Measurements from ENCODE around the gene NOD2.

Gene NOD2

DNA sequence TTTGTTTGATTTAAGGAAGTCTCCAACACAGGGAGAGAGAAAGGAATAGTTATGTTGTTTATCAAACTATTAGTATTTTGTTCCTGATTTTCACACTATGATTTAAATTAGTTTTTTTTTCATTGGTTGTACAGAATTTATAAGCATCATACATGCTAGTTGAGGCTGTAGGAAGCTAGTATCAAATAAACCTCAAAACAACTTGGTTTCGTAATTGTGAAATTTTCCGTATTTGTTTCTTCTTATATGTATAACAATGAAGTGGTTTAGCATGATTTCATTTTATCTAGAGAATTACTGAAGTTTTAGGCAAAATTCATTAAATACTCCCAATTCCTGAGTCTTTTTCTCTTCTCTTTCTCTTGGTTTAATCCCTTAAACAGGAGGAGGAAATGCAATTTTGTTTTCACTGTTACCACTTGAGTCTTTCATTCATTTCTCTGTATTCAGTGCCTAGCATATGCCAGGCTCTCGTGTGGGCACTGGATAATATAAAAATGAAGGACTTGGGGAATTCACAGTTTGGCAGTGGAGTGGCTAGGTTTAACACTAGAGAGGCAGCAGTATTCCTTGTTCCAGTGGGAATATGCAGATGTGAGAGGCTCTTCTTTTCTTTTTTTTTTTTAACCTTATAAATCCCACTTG, 50.3 kb downstream of the NOD2 start:
- no peaks in the 10 kb centered on the region for H3K9me3 ChIP-seq (ENCODE audit: control insufficient read depth, low read length)
- no peaks in the 10 kb centered on the region for H3K27me3 ChIP-seq (ENCODE audit: control insufficient read depth, insufficient read depth, low read length)
- no peaks in the 10 kb centered on the region for H3K36me3 ChIP-seq (ENCODE audit: control insufficient read depth, insufficient read depth, low read length)
- H3K9ac ChIP-seq (ENCODE audit: low read length): peak overlapping the region; percentile 46
- no peak overlapping the region for H3K4me3 ChIP-seq (ENCODE audit: low read length)
- H3K4me1 ChIP-seq (ENCODE audit: control insufficient read depth, insufficient read depth, low read length): peaks cover 5% of the 10 kb centered on the region

DNA sequence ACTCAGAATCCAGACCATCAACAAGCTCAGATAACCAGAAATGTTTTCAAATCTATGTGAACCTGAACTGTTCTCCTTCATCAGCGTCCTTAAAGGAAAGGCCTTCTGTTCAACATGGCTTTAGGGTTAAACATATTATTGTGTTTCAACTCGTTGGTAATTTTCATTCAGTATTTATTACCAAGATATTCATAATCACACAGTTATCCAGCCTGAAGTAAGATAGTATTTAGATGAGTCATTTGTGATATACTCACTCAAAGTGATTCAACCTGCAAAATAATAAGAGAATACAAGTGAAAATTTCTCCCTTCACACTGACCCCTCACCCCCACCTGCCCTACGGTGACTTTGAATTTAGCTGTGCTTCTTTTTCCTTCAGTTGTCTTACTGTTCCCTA, 51.5 kb downstream of the NOD2 start:
- peaks cover 5% of the 10 kb centered on the region for H3K4me1 ChIP-seq (ENCODE audit: control insufficient read depth, insufficient read depth, low read length)
- no peak overlapping the region for H3K4me3 ChIP-seq (ENCODE audit: low read length)
- H3K9ac ChIP-seq (ENCODE audit: low read length): no peak overlapping the region

GRCh38 chr16:50745940-50746339, 52.5 kb downstream of the NOD2 start:
- Histone ChIP-seq H3K4me3 (ENCODE audit: low read length) (no peak overlapping the region), H3K9me3 (ENCODE audit: control insufficient read depth, low read length) (no peaks in the 10 kb centered on the region), H3K9ac (ENCODE audit: low read length) (no peak overlapping the region), H3K36me3 (ENCODE audit: control insufficient read depth, insufficient read depth, low read length) (no peaks in the 10 kb centered on the region), H3K27me3 (ENCODE audit: control insufficient read depth, insufficient read depth, low read length) (no peaks in the 10 kb centered on the region), H3K4me1 (ENCODE audit: control insufficient read depth, insufficient read depth, low read length) (peaks cover 5% of the 10 kb centered on the region)

More for the DNA sequence above, 51.5 kb downstream of the NOD2 start:
- Histone ChIP-seq H3K27me3 (ENCODE audit: control insufficient read depth, insufficient read depth, low read length) (no peaks in the 10 kb centered on the region), H3K9me3 (ENCODE audit: control insufficient read depth, low read length) (no peaks in the 10 kb centered on the region), H3K36me3 (ENCODE audit: control insufficient read depth, insufficient read depth, low read length) (no peaks in the 10 kb centered on the region)

GRCh38 chr16:50747207-50747956, 54.0 kb downstream of the NOD2 start:
- H3K4me1 ChIP-seq (ENCODE audit: control insufficient read depth, insufficient read depth, low read length): peaks cover 5% of the 10 kb centered on the region
- H3K36me3 ChIP-seq (ENCODE audit: control insufficient read depth, insufficient read depth, low read length): no peaks in the 10 kb centered on the region
- no peaks in the 10 kb centered on the region for H3K27me3 ChIP-seq (ENCODE audit: control insufficient read depth, insufficient read depth, low read length)
- H3K9ac ChIP-seq (ENCODE audit: low read length): no peak overlapping the region
- H3K4me3 ChIP-seq (ENCODE audit: low read length): no peak overlapping the region
- no peaks in the 10 kb centered on the region for H3K9me3 ChIP-seq (ENCODE audit: control insufficient read depth, low read length)

GRCh38 chr16:50751528-50751927, 58.1 kb downstream of the NOD2 start:
- no peaks in the 10 kb centered on the region for H3K27me3 ChIP-seq (ENCODE audit: control insufficient read depth, insufficient read depth, low read length)
- H3K4me1 ChIP-seq (ENCODE audit: control insufficient read depth, insufficient read depth, low read length): no peaks in the 10 kb centered on the region
- H3K4me3 ChIP-seq (ENCODE audit: low read length): no peak overlapping the region
- no peak overlapping the region for H3K9ac ChIP-seq (ENCODE audit: low read length)
- no peaks in the 10 kb centered on the region for H3K9me3 ChIP-seq (ENCODE audit: control insufficient read depth, low read length)
- H3K36me3 ChIP-seq (ENCODE audit: control insufficient read depth, insufficient read depth, low read length): no peaks in the 10 kb centered on the region

GRCh38 chr16:50752471-50753235, 59.2 kb downstream of the NOD2 start:
- no peaks in the 10 kb centered on the region for H3K36me3 ChIP-seq (ENCODE audit: control insufficient read depth, insufficient read depth, low read length)
- no peaks in the 10 kb centered on the region for H3K9me3 ChIP-seq (ENCODE audit: control insufficient read depth, low read length)

GRCh38 chr16:50756473-50756872, 63.1 kb downstream of the NOD2 start:
- Histone ChIP-seq H3K36me3 (ENCODE audit: control insufficient read depth, insufficient read depth, low read length) (no peaks in the 10 kb centered on the region), H3K9me3 (ENCODE audit: control insufficient read depth, low read length) (no peaks in the 10 kb centered on the region), H3K4me1 (ENCODE audit: control insufficient read depth, insufficient read depth, low read length) (no peaks in the 10 kb centered on the region), H3K27me3 (ENCODE audit: control insufficient read depth, insufficient read depth, low read length) (no peaks in the 10 kb centered on the region), H3K4me3 (ENCODE audit: low read length) (no peak overlapping the region), H3K9ac (ENCODE audit: low read length) (no peak overlapping the region)

More at GRCh38 chr16:50752471-50753235, 59.2 kb downstream of the NOD2 start:
- H3K9ac ChIP-seq (ENCODE audit: low read length): no peak overlapping the region
- no peaks in the 10 kb centered on the region for H3K4me1 ChIP-seq (ENCODE audit: control insufficient read depth, insufficient read depth, low read length)
- H3K4me3 ChIP-seq (ENCODE audit: low read length): no peak overlapping the region
- no peaks in the 10 kb centered on the region for H3K27me3 ChIP-seq (ENCODE audit: control insufficient read depth, insufficient read depth, low read length)

- no peaks in the 10 kb centered on the region for H3K36me3 ChIP-seq (ENCODE audit: control insufficient read depth, insufficient read depth, low read length)
- no peak overlapping the region for H3K9ac ChIP-seq (ENCODE audit: low read length)
- H3K4me3 ChIP-seq (ENCODE audit: low read length): no peak overlapping the region
- no peaks in the 10 kb centered on the region for H3K9me3 ChIP-seq (ENCODE audit: control insufficient read depth, low read length)
- no peaks in the 10 kb centered on the region for H3K4me1 ChIP-seq (ENCODE audit: control insufficient read depth, insufficient read depth, low read length)
- no peaks in the 10 kb centered on the region for H3K27me3 ChIP-seq (ENCODE audit: control insufficient read depth, insufficient read depth, low read length)
Observed at GRCh38 chr16:50761267-50761666, 67.9 kb downstream of the NOD2 start.

- H3K4me1 ChIP-seq (ENCODE audit: control insufficient read depth, insufficient read depth, low read length): no peaks in the 10 kb centered on the region
- H3K27me3 ChIP-seq (ENCODE audit: control insufficient read depth, insufficient read depth, low read length): no peaks in the 10 kb centered on the region
- H3K9ac ChIP-seq (ENCODE audit: low read length): no peak overlapping the region
- H3K36me3 ChIP-seq (ENCODE audit: control insufficient read depth, insufficient read depth, low read length): no peaks in the 10 kb centered on the region
- no peaks in the 10 kb centered on the region for H3K9me3 ChIP-seq (ENCODE audit: control insufficient read depth, low read length)
- no peak overlapping the region for H3K4me3 ChIP-seq (ENCODE audit: low read length)
Observed at GRCh38 chr16:50762241-50762640, 68.8 kb downstream of the NOD2 start.

DNA sequence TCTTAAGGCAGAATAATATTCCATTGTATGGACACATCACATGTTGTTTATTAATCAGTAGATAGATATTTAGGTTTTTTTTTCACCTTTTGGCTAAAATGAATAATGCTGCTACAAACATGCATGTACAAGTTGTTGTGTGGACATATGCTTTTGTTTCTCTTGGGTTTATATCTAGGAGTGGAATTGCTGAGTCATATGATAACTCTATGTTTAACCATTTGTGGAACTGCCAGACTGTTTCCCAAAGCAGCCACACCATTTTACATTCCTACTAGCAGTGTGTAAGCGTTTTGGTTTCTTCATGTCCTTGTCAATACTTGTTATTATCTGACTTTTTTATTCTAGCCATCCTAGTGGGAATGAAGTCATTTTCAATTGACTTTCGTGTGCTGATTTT, 69.8 kb downstream of the NOD2 start:
- Histone ChIP-seq H3K9me3 (ENCODE audit: control insufficient read depth, low read length) (no peaks in the 10 kb centered on the region), H3K27me3 (ENCODE audit: control insufficient read depth, insufficient read depth, low read length) (no peaks in the 10 kb centered on the region), H3K4me3 (ENCODE audit: low read length) (no peak overlapping the region), H3K9ac (ENCODE audit: low read length) (no peak overlapping the region), H3K36me3 (ENCODE audit: control insufficient read depth, insufficient read depth, low read length) (no peaks in the 10 kb centered on the region), H3K4me1 (ENCODE audit: control insufficient read depth, insufficient read depth, low read length) (no peaks in the 10 kb centered on the region)

DNA sequence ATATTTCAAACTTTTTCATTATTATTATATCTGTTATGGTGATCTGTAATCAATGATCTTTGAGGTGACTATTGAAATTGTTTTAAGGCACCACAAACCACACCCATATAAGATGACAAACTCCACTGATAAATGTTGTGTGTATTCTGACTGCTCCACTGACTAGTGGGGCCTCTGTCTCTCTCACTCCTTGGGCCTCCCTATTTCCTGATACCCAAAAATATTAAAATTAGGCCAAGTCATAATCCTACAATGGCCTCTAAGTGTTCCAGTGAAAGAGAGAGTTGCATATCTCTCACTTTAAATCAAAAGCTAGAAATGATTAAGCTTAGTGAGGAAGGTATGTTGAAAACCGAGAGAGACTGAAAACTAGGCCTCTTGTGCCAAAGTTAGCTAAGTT, 71.9 kb downstream of the NOD2 start:
- Histone ChIP-seq H3K9me3 (ENCODE audit: control insufficient read depth, low read length) (no peaks in the 10 kb centered on the region), H3K27me3 (ENCODE audit: control insufficient read depth, insufficient read depth, low read length) (no peaks in the 10 kb centered on the region), H3K9ac (ENCODE audit: low read length) (no peak overlapping the region), H3K4me3 (ENCODE audit: low read length) (no peak overlapping the region), H3K4me1 (ENCODE audit: control insufficient read depth, insufficient read depth, low read length) (no peaks in the 10 kb centered on the region), H3K36me3 (ENCODE audit: control insufficient read depth, insufficient read depth, low read length) (no peaks in the 10 kb centered on the region)

- Histone ChIP-seq H3K9me3 (ENCODE audit: control insufficient read depth, low read length) (no peaks in the 10 kb centered on the region), H3K4me1 (ENCODE audit: control insufficient read depth, insufficient read depth, low read length) (no peaks in the 10 kb centered on the region), H3K27me3 (ENCODE audit: control insufficient read depth, insufficient read depth, low read length) (no peaks in the 10 kb centered on the region), H3K4me3 (ENCODE audit: low read length) (no peak overlapping the region), H3K36me3 (ENCODE audit: control insufficient read depth, insufficient read depth, low read length) (no peaks in the 10 kb centered on the region), H3K9ac (ENCODE audit: low read length) (no peak overlapping the region)
Observed at GRCh38 chr16:50765861-50766260, 72.5 kb downstream of the NOD2 start.
